Fibroblast of pulmonary artery (primary cell): Measurements from ENCODE around the gene PLAAT2.
"Not testable (repeated sequence)": the region's sequence is repeated elsewhere in the genome, so short reads cannot be mapped to it uniquely, and the experiment has no call there.

Experiments used
- DNase-seq: peaks from one replicate; pipeline ENCODE4 v3.0.0-alpha.2; 2010; ENCODE audit warnings: low read depth
- H3K4me3 ChIP-seq: replicated peaks from 2 replicates; pipeline ENCODE4 v1.5.1; 2011; ENCODE audit warnings: low read depth, mild to moderate bottlenecking, control low read depth, low read length, moderate library complexity
- TF ChIP-seq, protein P1 (sequence below): IDR thresholded peaks from 2 replicates; pipeline ENCODE4 v1.5.1; 2011; ENCODE audit warnings: mild to moderate bottlenecking, control low read depth, low read length, inconsistent platforms; ENCODE audit errors: missing control alignments

Gene PLAAT2

GRCh38 chr11:63534076-63534475, 29.1 kb downstream of the PLAAT2 start:
- DNase-seq, result no peak
- no peak overlapping the region for H3K4me3 ChIP-seq
- TF ChIP-seq, protein P1, sequence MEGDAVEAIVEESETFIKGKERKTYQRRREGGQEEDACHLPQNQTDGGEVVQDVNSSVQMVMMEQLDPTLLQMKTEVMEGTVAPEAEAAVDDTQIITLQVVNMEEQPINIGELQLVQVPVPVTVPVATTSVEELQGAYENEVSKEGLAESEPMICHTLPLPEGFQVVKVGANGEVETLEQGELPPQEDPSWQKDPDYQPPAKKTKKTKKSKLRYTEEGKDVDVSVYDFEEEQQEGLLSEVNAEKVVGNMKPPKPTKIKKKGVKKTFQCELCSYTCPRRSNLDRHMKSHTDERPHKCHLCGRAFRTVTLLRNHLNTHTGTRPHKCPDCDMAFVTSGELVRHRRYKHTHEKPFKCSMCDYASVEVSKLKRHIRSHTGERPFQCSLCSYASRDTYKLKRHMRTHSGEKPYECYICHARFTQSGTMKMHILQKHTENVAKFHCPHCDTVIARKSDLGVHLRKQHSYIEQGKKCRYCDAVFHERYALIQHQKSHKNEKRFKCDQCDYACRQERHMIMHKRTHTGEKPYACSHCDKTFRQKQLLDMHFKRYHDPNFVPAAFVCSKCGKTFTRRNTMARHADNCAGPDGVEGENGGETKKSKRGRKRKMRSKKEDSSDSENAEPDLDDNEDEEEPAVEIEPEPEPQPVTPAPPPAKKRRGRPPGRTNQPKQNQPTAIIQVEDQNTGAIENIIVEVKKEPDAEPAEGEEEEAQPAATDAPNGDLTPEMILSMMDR, result no peak

DNA sequence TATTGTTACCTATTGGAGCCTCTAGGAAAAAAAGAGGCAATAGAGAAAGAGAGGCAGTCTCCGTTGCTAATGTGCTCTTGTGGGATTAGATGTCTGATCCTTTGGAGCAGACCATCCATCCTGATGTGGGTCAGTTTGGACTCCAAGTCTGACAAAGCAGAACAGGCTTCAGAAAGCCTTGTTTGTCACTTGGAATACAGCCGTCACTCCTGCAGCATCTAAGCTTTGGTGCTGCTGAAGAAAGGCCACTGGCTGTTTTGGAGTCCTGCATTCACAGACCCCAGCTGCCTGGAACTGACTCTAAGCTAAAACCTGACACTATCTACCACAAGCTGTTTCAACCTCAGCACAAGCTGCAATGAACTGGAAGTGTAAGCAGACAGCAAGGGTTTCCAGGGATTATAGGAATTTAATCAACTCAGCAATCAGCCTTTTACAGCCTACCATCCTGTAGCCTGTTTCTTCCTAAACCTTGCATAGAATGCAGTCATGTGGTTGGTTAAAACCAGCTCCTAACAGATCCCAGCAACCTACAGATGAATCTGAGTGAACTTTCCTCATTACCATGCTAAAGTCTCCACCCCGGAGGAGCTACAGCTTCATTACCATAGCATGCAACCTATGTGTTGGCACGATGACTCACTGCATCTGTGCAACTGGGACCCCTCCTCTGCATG, 30.2 kb downstream of the PLAAT2 start:
- no peak for DNase-seq
- TF ChIP-seq, protein P1, result no peak
- H3K4me3 ChIP-seq, result no peak overlapping the region

DNA sequence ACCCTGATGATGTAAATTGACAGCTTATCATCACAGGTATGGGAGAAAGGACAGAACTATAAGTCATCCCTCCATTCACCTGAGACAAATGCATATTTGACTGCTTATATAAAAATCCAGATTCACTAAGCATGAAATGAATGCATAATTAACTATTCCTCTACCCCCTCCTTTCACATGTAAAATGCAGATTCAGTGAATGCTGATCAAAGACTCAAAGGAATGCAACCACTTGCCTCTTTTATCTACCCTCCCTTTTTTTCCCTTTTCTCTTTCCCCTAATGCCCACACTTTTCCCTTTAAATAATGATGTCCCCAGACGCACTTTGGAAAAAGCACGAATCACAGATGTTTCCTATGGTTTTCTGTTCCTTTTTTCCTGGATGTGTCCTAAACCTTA, 31.1 kb downstream of the PLAAT2 start:
- H3K4me3 ChIP-seq, result no peak overlapping the region
- TF ChIP-seq, protein P1, result no peak
- DNase-seq, result no peak

DNA sequence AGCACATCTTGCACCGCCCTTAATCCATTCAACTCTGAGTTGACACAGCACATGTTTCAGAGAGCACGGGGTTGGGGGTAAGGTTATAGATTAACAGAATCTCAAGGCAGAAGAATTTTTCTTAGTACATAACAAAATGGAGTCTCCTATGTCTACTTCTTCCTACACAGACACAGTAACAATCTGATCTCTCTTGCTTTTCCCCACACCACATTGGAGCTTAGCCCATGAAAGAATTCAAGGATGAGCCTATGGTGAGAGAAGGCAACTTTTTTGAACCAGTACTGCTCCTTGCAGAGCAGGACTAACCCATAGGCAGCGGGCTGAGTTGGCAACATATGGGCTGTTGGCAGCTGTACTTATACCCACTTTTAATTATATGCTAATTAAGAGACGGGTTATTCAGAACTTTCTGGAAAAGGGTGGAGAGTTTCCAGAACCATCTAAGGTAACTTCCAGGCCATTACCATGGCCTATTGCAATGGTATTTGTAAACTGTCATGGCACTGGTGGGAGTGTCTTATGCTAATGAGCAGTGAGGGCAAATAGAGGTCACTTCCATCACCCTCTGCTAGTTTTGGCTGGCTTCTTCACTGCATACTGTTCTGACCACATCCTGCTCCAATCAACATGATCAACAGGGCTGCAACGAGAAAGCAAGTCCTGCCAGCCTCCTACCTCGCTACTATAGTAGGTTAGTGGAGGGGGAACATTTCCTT, 31.9 kb downstream of the PLAAT2 start:
- H3K4me3 ChIP-seq, result not testable (repeated sequence)
- peak; percentile 91 for DNase-seq

DNA sequence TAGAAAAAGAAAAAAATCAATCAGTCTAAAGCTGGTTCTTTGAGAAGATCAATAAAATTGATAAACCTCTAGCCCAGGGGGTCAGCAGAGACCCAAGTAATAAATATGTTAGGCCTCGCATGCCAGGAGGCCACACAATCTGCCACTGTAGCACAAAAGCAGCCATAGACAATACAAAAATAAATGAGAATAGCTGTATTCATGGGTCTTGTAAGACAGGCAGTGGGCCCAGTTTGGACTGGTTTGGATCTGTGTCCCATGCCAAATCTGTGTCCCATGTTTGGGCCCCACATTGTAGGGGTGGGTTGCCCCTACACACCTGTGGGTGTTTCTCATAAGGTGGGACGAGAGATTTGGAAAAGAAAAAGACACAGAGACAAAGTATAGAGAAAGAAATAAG, 33.2 kb downstream of the PLAAT2 start:
- DNase-seq, result no peak
- TF ChIP-seq, protein P1, result no peak
- no peak overlapping the region for H3K4me3 ChIP-seq

DNA sequence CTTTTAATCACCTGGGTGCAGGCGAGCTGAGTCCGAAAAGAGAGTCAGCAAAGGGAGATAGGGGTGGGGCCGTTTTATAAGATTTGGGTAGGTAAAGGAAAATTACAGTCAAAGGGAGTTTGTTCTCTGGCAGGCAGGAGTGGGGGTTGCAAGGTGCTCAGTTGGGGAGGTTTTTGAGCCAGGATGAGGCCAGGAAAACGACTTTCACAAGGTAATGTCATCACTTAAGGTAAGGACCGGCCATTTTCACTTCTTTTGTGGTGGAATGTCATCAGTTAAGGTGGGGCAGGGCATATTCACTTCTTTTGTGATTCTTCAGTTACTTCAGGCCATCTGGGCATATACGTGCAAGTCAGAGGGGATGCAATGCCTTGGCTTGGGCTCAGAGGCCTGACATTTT, 33.8 kb downstream of the PLAAT2 start:
- not testable (repeated sequence) for DNase-seq, H3K4me3 ChIP-seq

GRCh38 chr11:63528729-63529278, 34.4 kb downstream of the PLAAT2 start:
- not testable (repeated sequence) for DNase-seq, H3K4me3 ChIP-seq

DNA sequence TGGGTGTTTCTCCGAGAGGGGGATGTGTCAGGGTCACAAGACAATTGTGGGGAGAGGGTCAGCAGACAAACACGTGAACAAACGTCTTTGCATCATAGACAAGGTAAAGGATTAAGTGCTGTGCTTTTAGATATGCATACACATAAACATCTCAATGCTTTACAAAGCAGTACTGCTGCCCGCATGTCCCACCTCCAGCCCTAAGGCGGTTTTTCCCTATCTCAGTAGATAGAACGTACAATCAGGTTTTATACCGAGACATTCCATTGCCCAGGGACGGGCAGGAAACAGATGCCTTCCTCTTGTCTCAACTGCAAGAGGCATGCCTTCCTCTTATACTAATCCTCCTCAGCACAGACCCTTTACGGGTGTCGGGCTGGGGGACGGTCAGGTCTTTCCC, 35.0 kb downstream of the PLAAT2 start:
- DNase-seq, H3K4me3 ChIP-seq: not testable (repeated sequence)

DNA sequence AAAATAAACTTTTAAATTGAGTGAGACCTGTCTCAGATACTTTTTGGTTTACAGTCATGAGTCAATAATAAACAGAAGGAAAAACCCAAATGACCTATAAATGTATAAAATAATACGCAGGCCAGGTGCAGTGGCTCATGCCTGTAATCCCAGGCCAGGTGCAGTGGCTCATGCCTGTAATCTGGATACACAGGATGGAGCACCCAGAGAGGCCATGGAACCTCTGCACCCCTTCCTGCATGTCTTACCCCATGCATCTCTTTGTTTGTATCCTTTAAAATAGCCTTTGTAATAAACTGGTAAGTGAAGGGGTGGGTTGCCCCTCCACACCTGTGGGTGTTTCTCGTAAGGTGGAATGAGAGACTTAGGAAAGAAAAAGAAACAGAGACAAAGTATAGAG, 35.5 kb downstream of the PLAAT2 start:
- no peak for DNase-seq
- TF ChIP-seq, protein P1, result no peak
- H3K4me3 ChIP-seq, result no peak overlapping the region
